Measurements from ENCODE around the gene SMURF1. TPM values are rescaled to one million over a fixed set of nuclear protein-coding genes. Genes with fewer than 3 reads are reported as not detected.

The SMURF1 gene
- total RNA-seq, 2 donors from 2014 or later: 16.9 to 31.3 TPM

- Histone ChIP-seq H3K9me3 (no peaks in the 10 kb centered on the region), H3K4me1 (peaks cover 64% of the 10 kb centered on the region), H3K4me3 (no peak overlapping the region), H3K27me3 (no peaks in the 10 kb centered on the region), H3K27ac (peak overlapping the region; percentile 73 to 97 (median 93)), H3K36me3 (replicated peaks in 1 of 2; ENCODE audit: insufficient read depth in 1 of 2, low read depth in 2 of 2) (no peaks in the 10 kb centered on the region)
- WGBS, 2 donors: 23 to 31% methylated on average over 3 of the region's 3 CpGs
- intact Hi-C loops (cut with DNase I): no loop called here
- DNase-seq (no peak), ATAC-seq (no peak)
- TF ChIP-seq CTCF (IDR thresholded peaks at IDR 0.05): no peak
- TF ChIP-seq POLR2A (IDR thresholded peaks at IDR 0.05): no peak
Measured at GRCh38 chr7:99098286-99098823, 45.6 kb downstream of the SMURF1 start.

GRCh38 chr7:99097730-99098129 is 46.2 kb downstream of the SMURF1 start:
- 67 to 70% methylated on average over 2 of the region's 2 CpGs for WGBS, 2 donors
- Histone ChIP-seq H3K4me1 (peaks cover 64% of the 10 kb centered on the region), H3K4me3 (no peak overlapping the region), H3K36me3 (replicated peaks in 1 of 2; ENCODE audit: insufficient read depth in 1 of 2, low read depth in 2 of 2) (no peaks in the 10 kb centered on the region), H3K9me3 (no peaks in the 10 kb centered on the region), H3K27me3 (no peaks in the 10 kb centered on the region), H3K27ac (peak overlapping the region in 3 of 4 donors; percentile 89 to 97 (median 97))
- no peak for DNase-seq
- TF ChIP-seq CTCF (IDR thresholded peaks at IDR 0.05): no peak
- no peak for TF ChIP-seq POLR2A (IDR thresholded peaks at IDR 0.05)
- intact Hi-C loops (cut with DNase I): no loop called here
- no peak for ATAC-seq

- no peaks in the 10 kb centered on the region for H3K9me3 ChIP-seq
- TF ChIP-seq CTCF (IDR thresholded peaks at IDR 0.05) (no peak), POLR2A (IDR thresholded peaks at IDR 0.05) (peak in 2 of 3 donors; percentile 64 to 66)
- peak; percentile 53 to 87 (median 61) for DNase-seq
- no peaks in the 10 kb centered on the region for H3K27me3 ChIP-seq
- no peak overlapping the region for H3K4me3 ChIP-seq
- peaks cover 78% of the 10 kb centered on the region for H3K4me1 ChIP-seq
- ATAC-seq: peak; percentile 86
- intact Hi-C loops (cut with DNase I): no loop called here
- no peaks in the 10 kb centered on the region for H3K36me3 ChIP-seq (replicated peaks in 1 of 2; ENCODE audit: insufficient read depth in 1 of 2, low read depth in 2 of 2)
- WGBS, 2 donors: 20 to 26% methylated on average over 6 of the region's 6 CpGs
- peak overlapping the region; percentile 87 to 97 (median 93) for H3K27ac ChIP-seq
Measured at GRCh38 chr7:99096124-99096887, 47.6 kb downstream of the SMURF1 start.

GRCh38 chr7:99095698-99096097 is 48.2 kb downstream of the SMURF1 start:
- ATAC-seq: peak; percentile 29
- H3K27ac ChIP-seq: peak overlapping the region; percentile 87 to 97 (median 93)

More at GRCh38 chr7:99095698-99096097, 48.2 kb downstream of the SMURF1 start:
- Histone ChIP-seq H3K36me3 (replicated peaks in 1 of 2; ENCODE audit: insufficient read depth in 1 of 2, low read depth in 2 of 2) (no peaks in the 10 kb centered on the region), H3K4me3 (no peak overlapping the region), H3K4me1 (peaks cover 84% of the 10 kb centered on the region), H3K9me3 (no peaks in the 10 kb centered on the region), H3K27me3 (no peaks in the 10 kb centered on the region)
- peak; percentile 61 to 73 (median 65) for DNase-seq
- TF ChIP-seq POLR2A (IDR thresholded peaks at IDR 0.05) (no peak), CTCF (IDR thresholded peaks at IDR 0.05) (no peak)
- WGBS, 2 donors: 16 to 21% methylated on average over 3 of the region's 3 CpGs
- intact Hi-C loops (cut with DNase I): no loop called here

Data from body of pancreas (tissue), 4 donors.